HepG2 (cell line): ENCODE measurements around the gene MDP1. TPM values are rescaled to one million over a fixed set of nuclear protein-coding genes. Genes with fewer than 3 reads are reported as not detected.

Experiments
- AKNA ChIP-seq: sonication (generic); formaldehyde crosslinking; IDR thresholded peaks from 2 replicates; pipeline ENCODE4 v1.4.0; 2020; ENCODE audit warnings: missing genetic modification reagents, borderline replicate concordance
- FOXA3 ChIP-seq: IDR thresholded peaks from 2 replicates; pipeline ENCODE4 v1.6.1; 2016; ENCODE audit warnings: missing genetic modification reagents, missing compliant biosample characterization
- IKZF5 ChIP-seq: IDR thresholded peaks from 2 replicates; pipeline ENCODE4 v1.6.1; 2018; ENCODE audit warnings: missing genetic modification reagents, mild to moderate bottlenecking, missing compliant biosample characterization
- KDM6A ChIP-seq: IDR thresholded peaks from 2 replicates; pipeline ENCODE4 v1.6.1; 2016; ENCODE audit warnings: low read depth
- MIER2 ChIP-seq: IDR thresholded peaks from 2 replicates; pipeline ENCODE4 v1.6.1; 2016; ENCODE audit warnings: missing biosample characterization, missing genetic modification reagents
- MXD1 ChIP-seq: sonication (generic); formaldehyde crosslinking; IDR thresholded peaks from 2 replicates; pipeline ENCODE4 v1.4.0; 2020; ENCODE audit warnings: mild to moderate bottlenecking, missing genetic modification reagents
- PRMT3 ChIP-seq: sonication (generic); formaldehyde crosslinking; IDR thresholded peaks from 2 replicates; pipeline ENCODE4 v1.8.1; 2022; ENCODE audit warnings: low read depth, mild to moderate bottlenecking, moderate library complexity, missing genetic modification reagents, borderline replicate concordance
- RXRA ChIP-seq: sonication (generic); formaldehyde crosslinking; IDR thresholded peaks from 2 replicates; pipeline ENCODE4 v1.5.1; 2020; ENCODE audit warnings: missing genetic modification reagents
- YEATS2 ChIP-seq: sonication (generic); formaldehyde crosslinking; IDR thresholded peaks from 2 replicates; pipeline ENCODE4 v1.4.0; 2020; ENCODE audit warnings: missing genetic modification reagents, borderline replicate concordance
- ZNF382 ChIP-seq: sonication (generic); formaldehyde crosslinking; IDR thresholded peaks from 2 replicates; pipeline ENCODE4 v1.5.0; 2020; ENCODE audit warnings: missing genetic modification reagents, mild to moderate bottlenecking, borderline replicate concordance
- ZNF407 ChIP-seq: sonication (generic); formaldehyde crosslinking; IDR thresholded peaks from one replicate; pipeline ENCODE4 v1.5.1; 2020; ENCODE audit warnings: mild to moderate bottlenecking, missing genetic modification reagents; ENCODE audit errors: not compliant biosample characterization
- polyA plus RNA-seq, 8 experiments: library from polyadenylated mRNA; depleted of rRNA in 3 of 8; stranded (reverse) in 7 of 8; unstranded in 1 of 8; fragments of >200 nt; fragmentation: Illumina TruSeq in 4 of 8; extraction: Trizol in 4 of 8; gene quantifications; 2 replicates each; pipeline versions ENCODE4 v1.2.1 to v1.2.3, GENCODE V29; 2011 to 2016; ENCODE audit warnings: low read depth in 4 of 8, missing spikeins in 1 of 8, mixed read lengths in 1 of 8; ENCODE audit not compliant: insufficient read depth in 1 of 8
- total RNA-seq, 5 experiments: library from RNA; depleted of rRNA; stranded (reverse); fragments of >200 nt; fragmentation: Illumina TruSeq; extraction: Trizol; gene quantifications; 2 replicates each; pipeline ENCODE4 v1.2.3, GENCODE V29; 2016; ENCODE audit warnings: low read depth in 1 of 5

The MDP1 gene
- total and polyA plus RNA-seq, 2 of the 13 experiments (the other 11 are each of a cell fraction or from before 2014, with no cell fraction given): 44.1 to 48.7 TPM

GRCh38 chr14:24212924-24213865 is 2.7 kb downstream of the MDP1 start, which contains the start of gene CHMP4A (continued):
- TF ChIP-seq AKNA (CRISPR knock-in tag) (peak; percentile 19; the same call in 1 of the 2 replicates), YEATS2 (CRISPR knock-in tag) (peak; percentile 98), PRMT3 (CRISPR knock-in tag) (no peak), ZNF407 (CRISPR knock-in tag) (peak; percentile 98), IKZF5 (CRISPR knock-in tag) (peak; percentile 94; the same call in 1 of the 2 replicates), RXRA (peak; percentile 88), KDM6A (CRISPR knock-in tag) (peak; percentile 9; the same call in 1 of the 2 replicates), ZNF382 (no peak), MIER2 (CRISPR knock-in tag) (peak; percentile 75), MXD1 (CRISPR knock-in tag) (peak; percentile 96), FOXA3 (CRISPR knock-in tag) (peak; percentile 85)
